H1 (cell line): ENCODE results near the gene PSMD12. TPM values are rescaled to one million over a fixed set of nuclear protein-coding genes. Genes with fewer than 3 reads are reported as not detected.

Experiments
- CTCF ChIA-PET: fragments of 300-600 bp; sonication (Branson Sonifier 250); formaldehyde crosslinking; loops from one replicate; lab custom pipeline; 2021; ENCODE audit not compliant: partially characterized antibody; lab: Charles Lee
- POLR2A ChIA-PET: fragments of 300-600 bp; sonication (Branson Sonifier 250); formaldehyde crosslinking; loops from one replicate; lab custom pipeline; 2021; ENCODE audit warnings: inconsistent platforms; ENCODE audit not compliant: partially characterized antibody; lab: Charles Lee
- DNase-seq, 2 experiments: peaks; one replicate each; pipeline versions ENCODE4 v3.0.0 to v3.0.0-alpha.2; 2010 to 2022; ENCODE audit warnings: low spot score in 2 of 2, low read depth in 1 of 2, mixed read lengths in 1 of 2
- FAIRE-seq: peaks from 2 replicates; lab custom pipeline; 2011; peaks lifted over from hg19 to GRCh38; lab: Jason Lieb, UNC
- H2AFZ ChIP-seq: 2 replicates; pipeline ENCODE4 v1.8.1; 2012; ENCODE audit warnings: low read length, inconsistent platforms
- H2AK5ac ChIP-seq: 2 replicates; pipeline ENCODE4 v1.6.1; 2013; ENCODE audit warnings: low read depth, low read length
- H2BK120ac ChIP-seq: replicated peaks from 2 replicates; pipeline ENCODE3; 2013; ENCODE audit warnings: low read depth, low read length, inconsistent platforms
- H2BK12ac ChIP-seq: 2 replicates; pipeline ENCODE4 v1.6.1; 2013; ENCODE audit warnings: low read depth, low read length
- H2BK15ac ChIP-seq: 2 replicates; pipeline ENCODE4 v1.6.1; 2013; ENCODE audit warnings: low read length
- H2BK20ac ChIP-seq: 2 replicates; pipeline ENCODE4 v1.6.1; 2013; ENCODE audit warnings: low read length
- H2BK5ac ChIP-seq: 2 replicates; pipeline ENCODE4 v1.6.1; 2013; ENCODE audit warnings: low read depth, low read length
- H3K14ac ChIP-seq: 2 replicates; pipeline ENCODE4 v1.6.1; 2013; ENCODE audit warnings: inconsistent platforms; ENCODE audit not compliant: insufficient read length
- H3K18ac ChIP-seq: 2 replicates; pipeline ENCODE4 v1.6.1; 2013; ENCODE audit warnings: low read length; ENCODE audit errors: extremely low read depth
- H3K23ac ChIP-seq: 2 replicates; pipeline ENCODE4 v1.6.1; 2013; ENCODE audit warnings: inconsistent platforms; ENCODE audit not compliant: insufficient read length
- H3K23me2 ChIP-seq: 2 replicates; pipeline ENCODE4 v1.6.1; 2013; ENCODE audit warnings: low read depth, low read length
- H3K27ac ChIP-seq: 2 replicates; pipeline ENCODE4 v1.6.1; 2011; ENCODE audit warnings: low read depth, low read length, inconsistent platforms
- H3K27me3 ChIP-seq, 4 experiments: replicated peaks in 1 of 4; 1 replicate in 1 of 4; 2 replicates in 3 of 4; pipeline versions ENCODE4 v1.6.1 to v1.8.1; 2011 to 2013; ENCODE audit warnings: low read length in 3 of 4, mild to moderate bottlenecking in 3 of 4, inconsistent platforms in 2 of 4, mixed read lengths in 2 of 4, moderate library complexity in 1 of 4; ENCODE audit not compliant: control insufficient read depth in 3 of 4, insufficient read depth in 3 of 4; ENCODE audit errors: extremely low read depth in 1 of 4
- H3K36me3 ChIP-seq, 4 experiments: 2 replicates each; pipeline versions ENCODE4 v1.6.1 to v1.8.1; 2011 to 2013; ENCODE audit warnings: mild to moderate bottlenecking in 4 of 4, low read length in 3 of 4, moderate library complexity in 2 of 4, control low read depth in 1 of 4, inconsistent platforms in 1 of 4; ENCODE audit not compliant: insufficient read depth in 4 of 4, control insufficient read depth in 2 of 4
- H3K4ac ChIP-seq: replicated peaks from 2 replicates; pipeline ENCODE3; 2013; ENCODE audit warnings: low read length, low read depth, mixed read lengths, inconsistent platforms; ENCODE audit not compliant: insufficient read length
- H3K4me1 ChIP-seq, 4 experiments: replicated peaks in 1 of 4; 1 replicate in 1 of 4; 2 replicates in 3 of 4; pipeline versions ENCODE4 v1.6.1 to v1.8.1; 2011 to 2013; ENCODE audit warnings: low read length in 3 of 4, inconsistent platforms in 2 of 4, mixed read lengths in 1 of 4; ENCODE audit not compliant: insufficient read depth in 4 of 4, control insufficient read depth in 3 of 4
- H3K4me2 ChIP-seq, 2 experiments: 2 replicates each; pipeline versions ENCODE4 v1.6.1 to v1.8.1; 2011 to 2013; ENCODE audit warnings: low read depth in 2 of 2, low read length in 2 of 2, control low read depth in 1 of 2, inconsistent platforms in 1 of 2, mild to moderate bottlenecking in 1 of 2; ENCODE audit not compliant: insufficient read depth in 1 of 2
- H3K4me3 ChIP-seq, 4 experiments: fragments of 200-600, 300-600 bp in 1 of 4; sonication (generic), shearing (Covaris generic), sonication (Bioruptor Twin) in 1 of 4; 2 replicates each; pipeline versions ENCODE4 v1.5.1 to v1.8.1; 2011 to 2016; ENCODE audit warnings: low read length in 4 of 4, low read depth in 3 of 4, control low read depth in 2 of 4, inconsistent platforms in 2 of 4, mild to moderate bottlenecking in 2 of 4, mixed read lengths in 1 of 4, moderate library complexity in 1 of 4; ENCODE audit not compliant: insufficient read depth in 2 of 4; ENCODE audit errors: extremely low read depth in 1 of 4
- H3K56ac ChIP-seq: replicated peaks from 2 replicates; pipeline ENCODE3; 2013; ENCODE audit warnings: low read depth, mild to moderate bottlenecking, mixed read lengths, low read length, inconsistent platforms; ENCODE audit not compliant: insufficient read length
- H3K79me1 ChIP-seq: 2 replicates; pipeline ENCODE4 v1.6.1; 2013; ENCODE audit warnings: low read depth, low read length, control low read depth
- H3K79me2 ChIP-seq, 2 experiments: 2 replicates each; pipeline versions ENCODE4 v1.6.1 to v1.8.1; 2012 to 2013; ENCODE audit warnings: low read length in 2 of 2, mild to moderate bottlenecking in 2 of 2, inconsistent platforms in 1 of 2; ENCODE audit not compliant: insufficient read depth in 2 of 2, control insufficient read depth in 1 of 2
- H3K9ac ChIP-seq, 4 experiments: replicated peaks in 1 of 4; 1 replicate in 1 of 4; 2 replicates in 3 of 4; pipeline versions ENCODE4 v1.6.1 to v1.8.1; 2011 to 2013; ENCODE audit warnings: low read depth in 3 of 4, low read length in 3 of 4, control low read depth in 2 of 4, mild to moderate bottlenecking in 2 of 4, moderate library complexity in 2 of 4, inconsistent platforms in 1 of 4; ENCODE audit errors: extremely low read depth in 1 of 4
- H3K9me3 ChIP-seq, 2 experiments: 2 replicates each; pipeline versions ENCODE4 v1.6.1 to v1.8.1; 2012 to 2013; ENCODE audit warnings: mild to moderate bottlenecking in 2 of 2, moderate library complexity in 2 of 2, control low read depth in 1 of 2, inconsistent platforms in 1 of 2, low read depth in 1 of 2, low read length in 1 of 2, mixed read lengths in 1 of 2; ENCODE audit not compliant: insufficient read depth in 2 of 2
- H4K20me1 ChIP-seq, 2 experiments: replicated peaks in 1 of 2; 2 replicates each; pipeline versions ENCODE3 to v1.8.1; 2011 to 2013; ENCODE audit warnings: inconsistent platforms in 2 of 2, low read length in 2 of 2, mild to moderate bottlenecking in 1 of 2; ENCODE audit not compliant: insufficient read depth in 2 of 2, control insufficient read depth in 1 of 2
- H4K5ac ChIP-seq: 2 replicates; pipeline ENCODE4 v1.6.1; 2013; ENCODE audit warnings: low read length, low read depth, mixed read lengths, inconsistent platforms; ENCODE audit not compliant: insufficient read length
- H4K8ac ChIP-seq: 2 replicates; pipeline ENCODE4 v1.8.0; 2013; ENCODE audit warnings: mild to moderate bottlenecking, moderate library complexity, low read length, inconsistent platforms; ENCODE audit not compliant: insufficient read depth; ENCODE audit errors: extremely low read depth
- H4K91ac ChIP-seq: replicated peaks from 2 replicates; pipeline ENCODE3; 2013; ENCODE audit warnings: low read length, mixed read lengths, inconsistent platforms; ENCODE audit not compliant: insufficient read length
- CBX8 ChIP-seq: fragments of 300-800, 300-1000 bp; sonication (generic); IDR thresholded peaks from 2 replicates; pipeline ENCODE4 v1.7.1; 2016; ENCODE audit warnings: low read depth, low read length, borderline replicate concordance
- CREB1 ChIP-seq: IDR thresholded peaks from 2 replicates; pipeline ENCODE4 v1.6.1; 2012; ENCODE audit warnings: inconsistent platforms
- HDAC6 ChIP-seq: IDR thresholded peaks from one replicate; pipeline ENCODE4 v1.7.1; 2012; ENCODE audit warnings: low read depth, mild to moderate bottlenecking, inconsistent platforms, low read length, moderate library complexity
- polyA plus RNA-seq, 7 experiments: library from polyadenylated mRNA; depleted of rRNA in 3 of 7; stranded (reverse) in 5 of 7; unstranded in 2 of 7; fragments of >200 nt in 5 of 7; fragments of 200-250 nt in 2 of 7; gene quantifications; 1 replicate in 5 of 7; 2 replicates in 1 of 7; 4 replicates in 1 of 7; pipeline versions ENCODE4 v1.2.1 to v1.2.3, GENCODE V29; 2011 to 2013; ENCODE audit warnings: missing spikeins in 2 of 7, mixed read lengths in 2 of 7
- total RNA-seq: library from RNA; stranded (reverse); fragmentation: NEBNext Ultra II Directional; extraction: Animal tissue kit (Norgen Biotek cat#: 25700); gene quantifications from 2 replicates; pipeline ENCODE4 v1.2.1, GENCODE V29; 2021

The PSMD12 gene
- total and polyA plus RNA-seq, 2 of the 8 experiments (the other 6 are each of a cell fraction or from before 2014, with no cell fraction given) = 14.0 to 82.4 TPM

DNA sequence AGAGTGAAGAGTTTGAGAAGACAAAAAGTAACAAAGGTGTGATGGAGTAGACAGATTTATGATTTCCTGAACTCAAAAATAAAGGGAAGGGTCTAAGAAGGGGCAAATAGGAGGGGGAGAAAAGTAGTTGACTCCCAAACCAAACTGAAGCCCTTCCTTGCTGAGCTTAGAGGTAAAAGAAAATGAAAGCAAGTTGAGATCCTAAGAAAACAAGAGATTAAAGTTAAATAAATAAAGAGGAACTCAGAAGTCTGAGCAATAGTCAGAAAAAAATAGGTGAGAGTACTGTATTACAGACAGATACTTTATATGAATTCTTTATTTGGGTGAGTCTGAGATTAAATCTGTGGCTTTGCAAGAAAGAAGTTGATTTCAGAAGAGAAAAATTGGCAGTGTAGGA is 3.3 kb upstream of the PSMD12 start:
- no peak overlapping the region for H2BK5ac ChIP-seq
- no peak overlapping the region for H2BK120ac ChIP-seq
- H3K9ac ChIP-seq = no peak overlapping the region
- no peak overlapping the region for H3K18ac ChIP-seq
- no peak overlapping the region for H3K56ac ChIP-seq
- H2BK20ac ChIP-seq = no peak overlapping the region
- DNase-seq = no peak
- H3K79me2 ChIP-seq = peaks cover 16 to 17% of the 10 kb centered on the region in 2 experiments
- H3K4me1 ChIP-seq = peaks cover 3 to 9% (median 4%) of the 10 kb centered on the region in 4 experiments; a peak in 6 of 7 replicates
- H2BK12ac ChIP-seq = no peak overlapping the region
- no peak overlapping the region for H4K5ac ChIP-seq
- H3K9me3 ChIP-seq = no peaks in the 10 kb centered on the region
- POLR2A ChIA-PET = no interaction called here
- no peaks in the 10 kb centered on the region for H3K27me3 ChIP-seq
- H3K36me3 ChIP-seq = no peaks in the 10 kb centered on the region
- H3K23me2 ChIP-seq = peaks cover 6% of the 10 kb centered on the region; the same call in 1 of the 2 replicates
- CTCF ChIA-PET = interaction anchor here (1.0 kb wide), 2 partner anchors 17 to 147 kb away, joined by 3 read pairs; no protein-coding TSS in a partner anchor
- no peak for TF ChIP-seq CBX8
- TF ChIP-seq HDAC6 = no peak
- TF ChIP-seq CREB1 = no peak
- TF ChIP-seq, all 59 proteins: peak for 0
- Histone ChIP-seq H3K14ac (no peak overlapping the region), H3K79me1 (no peaks in the 10 kb centered on the region), H2AFZ (no peak overlapping the region), H2AK5ac (no peak overlapping the region), H4K91ac (no peak overlapping the region), H2BK15ac (no peak overlapping the region), H3K23ac (no peak overlapping the region), H3K27ac (no peak overlapping the region), H3K4me3 (no peak overlapping the region), H3K4me2 (no peak overlapping the region), H4K20me1 (peaks cover 2 to 5% of the 10 kb centered on the region in 2 experiments), H4K8ac (no peak overlapping the region), H3K4ac (no peak overlapping the region)
- FAIRE-seq = no peak
